Smooth muscle cell (in vitro differentiated cells): Measurements from ENCODE around the gene CDK10. TPM values are rescaled to one million over a fixed set of nuclear protein-coding genes. Genes with fewer than 3 reads are reported as not detected.

Experiments used
- DNase-seq: peaks from one replicate; lab custom pipeline; 2025; ENCODE audit not compliant: unreplicated experiment; lab: John Stamatoyannopoulos, UW
- H2AFZ ChIP-seq: fragments of 200-600 bp; sonication (generic); 2 replicates; pipeline ENCODE4 v1.6.0; 2016; ENCODE audit warnings: antibody characterized with exemption, low read depth, mild to moderate bottlenecking
- H3F3A ChIP-seq: fragments of 200-600 bp; sonication (generic); 2 replicates; pipeline ENCODE4 v1.6.0; 2017; ENCODE audit warnings: antibody characterized with exemption, low read depth
- H3K27ac ChIP-seq: fragments of 200-600 bp; sonication (generic); 2 replicates; pipeline ENCODE4 v1.5.1; 2016; ENCODE audit warnings: low read depth, mild to moderate bottlenecking
- H3K27me3 ChIP-seq: fragments of 200-600 bp; sonication (generic); 2 replicates; pipeline ENCODE4 v1.6.1; 2016; ENCODE audit warnings: low read depth, mild to moderate bottlenecking
- H3K36me3 ChIP-seq: fragments of 200-600 bp; sonication (generic); 2 replicates; pipeline ENCODE4 v1.5.1; 2016; ENCODE audit warnings: low read depth
- H3K4me1 ChIP-seq: fragments of 200-600 bp; sonication (generic); 2 replicates; pipeline ENCODE4 v1.5.1; 2016; ENCODE audit warnings: low read depth
- H3K4me2 ChIP-seq: fragments of 200-600 bp; sonication (generic); 2 replicates; pipeline ENCODE4 v1.6.0; 2016; ENCODE audit warnings: mild to moderate bottlenecking
- H3K4me3 ChIP-seq: fragments of 200-600 bp; sonication (generic); 2 replicates; pipeline ENCODE4 v1.5.1; 2016; ENCODE audit warnings: mild to moderate bottlenecking
- H3K79me2 ChIP-seq: fragments of 200-600 bp; sonication (generic); 2 replicates; pipeline ENCODE4 v1.6.0; 2016; ENCODE audit warnings: low read depth, mild to moderate bottlenecking
- H3K9ac ChIP-seq: fragments of 200-600 bp; sonication (generic); 2 replicates; pipeline ENCODE4 v1.6.0; 2016; ENCODE audit warnings: low read depth
- H3K9me3 ChIP-seq: fragments of 200-600 bp; sonication (generic); replicated peaks from 2 replicates; pipeline ENCODE4 v1.5.1; 2016; ENCODE audit warnings: low read depth
- H4K20me1 ChIP-seq: fragments of 200-600 bp; sonication (generic); 2 replicates; pipeline ENCODE4 v1.6.0; 2016; ENCODE audit warnings: low read depth
- WGBS: methylation state at CpG from one replicate; pipeline ENCODE4 v1.1.7; 2016; ENCODE audit warnings: low lambda C conversion rate; 5-methylcytosine and 5-hydroxymethylcytosine counted together
- polyA plus RNA-seq: library from polyadenylated mRNA; unstranded; fragments of >200 nt; fragmentation: Nextera tagmentation; extraction: Ambion mirVana; gene quantifications from 2 replicates; pipeline ENCODE4 v1.2.1, GENCODE V29; 2016
- total RNA-seq: library from RNA; depleted of rRNA; stranded (reverse); fragments of >200 nt; gene quantifications from 2 replicates; pipeline ENCODE4 v1.2.3, GENCODE V29; 2014
- TF ChIP-seq, protein P1 (sequence below): fragments of 200-600 bp; sonication (generic); IDR thresholded peaks from 2 replicates; pipeline ENCODE4 v1.5.1; 2017; ENCODE audit warnings: borderline replicate concordance, mild to moderate bottlenecking, antibody characterized with exemption; ENCODE audit not compliant: insufficient read depth, poor library complexity, severe bottlenecking

The CDK10 gene
- total and polyA plus RNA-seq, 2 experiments from 2014 or later = 24.4 to 77.0 TPM

DNA sequence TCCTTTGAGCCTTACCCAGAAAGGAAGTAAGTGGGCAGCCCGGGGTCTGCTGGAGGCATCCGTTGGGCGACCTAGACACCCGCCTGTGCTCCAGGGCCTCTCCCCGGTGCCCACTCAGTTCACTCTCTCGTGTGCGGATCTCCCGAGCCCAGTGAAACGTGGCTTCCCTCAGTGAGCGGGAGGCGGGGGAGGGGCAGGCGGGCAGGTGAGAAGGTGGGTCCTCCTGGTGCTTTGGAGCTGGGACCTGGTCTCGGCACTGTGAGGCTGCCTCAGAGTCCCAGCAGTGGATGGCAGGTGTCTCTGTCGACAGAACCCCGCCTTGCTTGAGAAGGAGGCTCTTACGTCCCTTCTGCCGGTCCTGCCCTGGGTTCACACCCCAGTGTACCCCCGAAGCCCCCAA, 42.8 kb downstream of the CDK10 start:
- WGBS = 97% methylated on average over 16 of the region's 18 CpGs
- H3F3A ChIP-seq = no peaks in the 10 kb centered on the region
- TF ChIP-seq, protein P1, sequence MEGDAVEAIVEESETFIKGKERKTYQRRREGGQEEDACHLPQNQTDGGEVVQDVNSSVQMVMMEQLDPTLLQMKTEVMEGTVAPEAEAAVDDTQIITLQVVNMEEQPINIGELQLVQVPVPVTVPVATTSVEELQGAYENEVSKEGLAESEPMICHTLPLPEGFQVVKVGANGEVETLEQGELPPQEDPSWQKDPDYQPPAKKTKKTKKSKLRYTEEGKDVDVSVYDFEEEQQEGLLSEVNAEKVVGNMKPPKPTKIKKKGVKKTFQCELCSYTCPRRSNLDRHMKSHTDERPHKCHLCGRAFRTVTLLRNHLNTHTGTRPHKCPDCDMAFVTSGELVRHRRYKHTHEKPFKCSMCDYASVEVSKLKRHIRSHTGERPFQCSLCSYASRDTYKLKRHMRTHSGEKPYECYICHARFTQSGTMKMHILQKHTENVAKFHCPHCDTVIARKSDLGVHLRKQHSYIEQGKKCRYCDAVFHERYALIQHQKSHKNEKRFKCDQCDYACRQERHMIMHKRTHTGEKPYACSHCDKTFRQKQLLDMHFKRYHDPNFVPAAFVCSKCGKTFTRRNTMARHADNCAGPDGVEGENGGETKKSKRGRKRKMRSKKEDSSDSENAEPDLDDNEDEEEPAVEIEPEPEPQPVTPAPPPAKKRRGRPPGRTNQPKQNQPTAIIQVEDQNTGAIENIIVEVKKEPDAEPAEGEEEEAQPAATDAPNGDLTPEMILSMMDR = no peak
- H2AFZ ChIP-seq = no peak overlapping the region
- H3K9ac ChIP-seq = no peak overlapping the region
- DNase-seq = no peak
- H3K79me2 ChIP-seq = peaks cover 12% of the 10 kb centered on the region
- no peaks in the 10 kb centered on the region for H3K9me3 ChIP-seq
- H3K27ac ChIP-seq = no peak overlapping the region
- H4K20me1 ChIP-seq = peaks cover 31% of the 10 kb centered on the region
- peaks cover 6% of the 10 kb centered on the region for H3K36me3 ChIP-seq
- no peaks in the 10 kb centered on the region for H3K27me3 ChIP-seq
- no peak overlapping the region for H3K4me3 ChIP-seq
- H3K4me1 ChIP-seq = no peaks in the 10 kb centered on the region
- no peak overlapping the region for H3K4me2 ChIP-seq

DNA sequence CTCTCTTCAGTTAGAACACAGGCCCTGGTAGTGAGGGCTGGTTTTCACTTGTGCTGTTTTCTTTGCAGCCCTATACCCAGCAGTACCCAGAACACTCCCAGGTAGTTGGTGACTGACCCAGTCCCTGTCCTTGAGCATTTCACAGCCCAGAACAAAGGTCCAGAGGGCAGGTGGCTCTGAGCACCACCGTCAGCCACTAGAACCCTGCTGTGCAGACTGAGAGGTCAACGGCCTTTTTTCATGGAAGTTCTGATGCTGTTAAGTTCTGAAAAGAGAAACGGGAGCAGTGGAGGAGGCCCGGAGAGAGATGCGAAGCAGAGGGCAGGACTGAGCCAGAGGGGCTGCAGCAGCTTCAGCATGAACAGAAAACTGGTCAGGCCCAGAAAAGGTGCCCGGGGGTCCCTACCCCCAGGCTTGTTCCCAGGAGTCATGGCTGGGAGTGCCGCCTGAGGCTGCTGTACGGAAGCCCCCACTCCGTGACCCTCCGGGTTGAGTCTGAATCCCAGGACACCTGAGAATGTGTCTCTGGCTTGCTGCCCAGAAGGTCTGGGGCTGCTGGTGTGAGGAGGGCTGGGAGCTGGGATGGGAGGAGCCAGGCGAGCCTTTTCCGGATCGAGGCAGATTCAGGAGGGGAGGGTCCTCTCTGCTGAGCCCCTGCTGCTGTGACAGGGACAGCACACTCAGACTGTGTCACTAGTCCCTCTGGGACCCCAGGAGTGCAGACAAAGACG, 43.5 kb downstream of the CDK10 start:
- Histone ChIP-seq H3K9ac (no peak overlapping the region), H3K9me3 (no peaks in the 10 kb centered on the region), H3K36me3 (peaks cover 6% of the 10 kb centered on the region), H3F3A (no peaks in the 10 kb centered on the region), H3K4me2 (no peak overlapping the region), H3K27ac (no peak overlapping the region), H3K27me3 (no peaks in the 10 kb centered on the region), H3K4me3 (no peak overlapping the region), H3K79me2 (peaks cover 4% of the 10 kb centered on the region), H4K20me1 (peaks cover 24% of the 10 kb centered on the region), H2AFZ (no peak overlapping the region), H3K4me1 (no peaks in the 10 kb centered on the region)
- 83% methylated on average over 14 of the region's 14 CpGs for WGBS
- TF ChIP-seq, protein P1 = no peak
- DNase-seq = no peak

DNA sequence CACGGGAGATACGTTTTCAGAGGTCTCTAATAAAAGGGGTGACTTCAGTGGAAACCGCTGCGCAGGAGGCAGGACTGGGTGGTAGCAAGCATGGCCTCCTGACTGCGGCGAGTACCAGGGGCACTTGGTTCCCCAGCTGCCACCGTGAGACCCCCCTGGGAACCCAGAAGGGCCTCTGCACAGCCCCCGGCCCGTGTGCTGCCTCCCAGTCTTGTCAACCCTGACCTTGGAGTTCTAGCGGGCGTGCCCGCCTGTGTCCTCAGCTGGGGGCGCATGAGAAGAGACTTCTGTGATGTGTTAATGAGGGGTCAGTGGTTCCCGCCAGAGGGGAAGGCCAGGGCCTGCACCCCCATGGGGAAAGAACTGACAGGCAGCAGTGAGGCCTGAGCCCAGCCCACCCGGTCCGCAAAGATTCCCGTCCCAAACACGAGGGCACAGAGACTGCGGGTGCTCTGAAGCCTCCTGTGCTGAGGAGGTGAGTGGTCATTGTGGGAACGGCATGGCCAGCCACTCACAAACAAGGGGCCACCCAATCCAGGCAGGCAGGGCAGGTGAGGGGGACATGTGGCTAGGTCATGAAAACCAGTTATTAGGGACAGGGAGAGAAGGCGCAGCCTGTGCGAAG, 44.2 kb downstream of the CDK10 start:
- DNase-seq = no peak
- H3K9me3 ChIP-seq = no peaks in the 10 kb centered on the region
- peaks cover 6% of the 10 kb centered on the region for H3K36me3 ChIP-seq
- H3K4me1 ChIP-seq = no peaks in the 10 kb centered on the region
- no peak overlapping the region for H3K4me2 ChIP-seq
- H3F3A ChIP-seq = no peaks in the 10 kb centered on the region
- TF ChIP-seq, protein P1 = no peak
- no peak overlapping the region for H2AFZ ChIP-seq
- H3K27ac ChIP-seq = no peak overlapping the region
- no peaks in the 10 kb centered on the region for H3K79me2 ChIP-seq
- WGBS = 94% methylated on average over 21 of the region's 22 CpGs
- H3K9ac ChIP-seq = no peak overlapping the region
- no peaks in the 10 kb centered on the region for H3K27me3 ChIP-seq
- no peak overlapping the region for H3K4me3 ChIP-seq
- peaks cover 26% of the 10 kb centered on the region for H4K20me1 ChIP-seq
